Esophagus muscularis mucosa (tissue), 4 donors: Measurements from ENCODE around the gene ACAP3. TPM values are rescaled to one million over a fixed set of nuclear protein-coding genes. Genes with fewer than 3 reads are reported as not detected.

Experiments used
- DNase-seq: peaks from one replicate; pipeline ENCODE4 v3.0.0-alpha.2; 2017; ENCODE audit errors: extremely low spot score
- H3K27ac ChIP-seq, 4 donors: fragments of 200-600 bp; sonication (generic); replicated peaks in 1 of 4; 1 replicate in 3 of 4; 2 replicates in 1 of 4; pipeline ENCODE4 v1.5.1; 2016 to 2019; ENCODE audit warnings: mild to moderate bottlenecking in 1 of 4
- H3K27me3 ChIP-seq, 4 donors: fragments of 200-600 bp; sonication (generic); one replicate each; pipeline versions ENCODE4 v1.5.1 to v1.6.0; 2016 to 2019
- H3K36me3 ChIP-seq, 4 donors: fragments of 200-600 bp; sonication (generic); one replicate each; pipeline ENCODE4 v1.5.1; 2016 to 2019
- H3K4me1 ChIP-seq, 4 donors: fragments of 200-600 bp; sonication (generic); one replicate each; pipeline ENCODE4 v1.5.1; 2016 to 2019
- H3K4me3 ChIP-seq, 4 donors: fragments of 200-600 bp; sonication (generic); 1 replicate in 2 of 4; 2 replicates in 2 of 4; pipeline ENCODE4 v1.5.1; 2016 to 2019; ENCODE audit warnings: mild to moderate bottlenecking in 4 of 4, moderate library complexity in 1 of 4
- H3K9me3 ChIP-seq, 4 donors: fragments of 200-600 bp; sonication (generic); 1 replicate in 3 of 4; 2 replicates in 1 of 4; pipeline ENCODE4 v1.5.1; 2016 to 2019
- CTCF ChIP-seq, 3 experiments: fragments of 200-600 bp in 2 of 3; fragments of 450-650 bp in 1 of 3; sonication (generic) in 2 of 3; IDR thresholded peaks; one replicate each; pipeline ENCODE4 v1.5.1; 2017 to 2019; ENCODE audit warnings: antibody characterized with exemption in 3 of 3, mild to moderate bottlenecking in 2 of 3, moderate library complexity in 1 of 3
- EP300 ChIP-seq: sonication (generic); formaldehyde crosslinking; IDR thresholded peaks from one replicate; pipeline ENCODE4 v1.6.1; 2017; ENCODE audit warnings: antibody characterized with exemption
- POLR2A ChIP-seq: fragments of 450-650 bp; IDR thresholded peaks from one replicate; pipeline ENCODE4 v1.6.1; 2017; ENCODE audit warnings: antibody characterized with exemption, moderate library complexity, mild to moderate bottlenecking, low read depth
- POLR2AphosphoS5 ChIP-seq, 2 donors: sonication (generic); formaldehyde crosslinking; IDR thresholded peaks; one replicate each; pipeline ENCODE4 v1.6.1; 2017; ENCODE audit warnings: antibody characterized with exemption in 2 of 2
- WGBS: methylation state at CpG from one replicate; pipeline ENCODE4 v1.1.5; 2018; 5-methylcytosine and 5-hydroxymethylcytosine counted together
- intact Hi-C: fragments of 100-400 bp; cut with DNase I; formaldehyde crosslinking; loops from one replicate; pipeline ENCODE4 v1.15.1; 2023
- total RNA-seq, 4 donors: library from RNA; depleted of rRNA; stranded (reverse); fragments of >200 nt; gene quantifications; one replicate each; pipeline versions ENCODE4 v1.1.0 to v1.2.1, GENCODE V29; 2016

ACAP3 gene
- total RNA-seq, 4 donors from 2014 or later, result 34.8 to 63.2 (median 47.4) TPM

GRCh38 chr1:1347663-1348419 lies 40.1 kb upstream of the ACAP3 start:
- peaks cover 0 to 2% (median under 1%) of the 10 kb centered on the region in 4 donors for H3K27me3 ChIP-seq
- H3K4me1 ChIP-seq, result peaks cover 49 to 72% (median 62%) of the 10 kb centered on the region in 4 donors
- no peaks in the 10 kb centered on the region for H3K9me3 ChIP-seq
- no peak for DNase-seq
- peaks cover 0 to 3% (median 0%) of the 10 kb centered on the region in 4 donors for H3K36me3 ChIP-seq
- TF ChIP-seq POLR2A (no peak), EP300 (no peak), POLR2AphosphoS5 (IDR thresholded peaks at IDR 0.05) (no peak)
- WGBS, result 45% methylated on average over 21 of the region's 26 CpGs
- H3K4me3 ChIP-seq, result peak overlapping the region; percentile 68 to 93 (median 82)
- peak overlapping the region; percentile 70 to 92 (median 80) for H3K27ac ChIP-seq
- intact Hi-C loops, result loop anchor here (2.0 kb wide), 1 partner anchor 25 kb away; no protein-coding TSS in a partner anchor

- peaks cover 46 to 65% (median 55%) of the 10 kb centered on the region in 4 donors for H3K4me1 ChIP-seq
- TF ChIP-seq EP300 (no peak), POLR2A (no peak), CTCF (IDR thresholded peaks at IDR 0.05) (no peak), POLR2AphosphoS5 (IDR thresholded peaks at IDR 0.05) (no peak)
- H3K4me3 ChIP-seq, result peak overlapping the region; percentile 68 to 93 (median 82)
Observed at GRCh38 chr1:1347026-1347595, 39.4 kb upstream of the ACAP3 start.

GRCh38 chr1:1346501-1346890 lies 38.8 kb upstream of the ACAP3 start:
- Histone ChIP-seq H3K9me3 (no peaks in the 10 kb centered on the region), H3K27me3 (no peaks in the 10 kb centered on the region), H3K36me3 (peaks cover 0 to 12% (median 7%) of the 10 kb centered on the region in 4 donors), H3K4me1 (peaks cover 43 to 59% (median 50%) of the 10 kb centered on the region in 4 donors), H3K4me3 (peak overlapping the region in 1 of 4 donors; percentile 4), H3K27ac (peak overlapping the region in 1 of 4 donors; percentile 28)
- DNase-seq, result no peak
- TF ChIP-seq EP300, result no peak
- TF ChIP-seq POLR2AphosphoS5 (IDR thresholded peaks at IDR 0.05), result no peak
- TF ChIP-seq CTCF (IDR thresholded peaks at IDR 0.05), result no peak
- TF ChIP-seq POLR2A, result no peak
- 90% methylated on average over 6 of the region's 10 CpGs for WGBS
- intact Hi-C loops, result no loop called here

More at GRCh38 chr1:1347026-1347595, 39.4 kb upstream of the ACAP3 start:
- WGBS, result 79% methylated on average over 10 of the region's 10 CpGs
- Histone ChIP-seq H3K9me3 (no peaks in the 10 kb centered on the region), H3K27me3 (no peaks in the 10 kb centered on the region), H3K27ac (peak overlapping the region; percentile 70 to 92 (median 80)), H3K36me3 (peaks cover 0 to 6% (median 1%) of the 10 kb centered on the region in 4 donors)
- DNase-seq, result no peak
- intact Hi-C loops, result no loop called here

- 58% methylated on average over 9 of the region's 12 CpGs for WGBS
- Histone ChIP-seq H3K4me1 (peaks cover 40 to 55% (median 46%) of the 10 kb centered on the region in 4 donors), H3K27ac (peak overlapping the region in 2 of 4 donors; percentile 0 to 28)
Observed at GRCh38 chr1:1345860-1346500, 38.2 kb upstream of the ACAP3 start.

More at GRCh38 chr1:1345860-1346500, 38.2 kb upstream of the ACAP3 start:
- H3K9me3 ChIP-seq, result no peaks in the 10 kb centered on the region
- H3K27me3 ChIP-seq, result no peaks in the 10 kb centered on the region
- intact Hi-C loops, result no loop called here
- H3K36me3 ChIP-seq, result peaks cover 0 to 17% (median 13%) of the 10 kb centered on the region in 4 donors
- no peak for DNase-seq
- H3K4me3 ChIP-seq, result peak overlapping the region in 1 of 4 donors; percentile 4
- TF ChIP-seq POLR2A (no peak), CTCF (IDR thresholded peaks at IDR 0.05) (no peak), POLR2AphosphoS5 (IDR thresholded peaks at IDR 0.05) (no peak), EP300 (no peak)
